ENCODE data around the gene ABTB2.

DNA sequence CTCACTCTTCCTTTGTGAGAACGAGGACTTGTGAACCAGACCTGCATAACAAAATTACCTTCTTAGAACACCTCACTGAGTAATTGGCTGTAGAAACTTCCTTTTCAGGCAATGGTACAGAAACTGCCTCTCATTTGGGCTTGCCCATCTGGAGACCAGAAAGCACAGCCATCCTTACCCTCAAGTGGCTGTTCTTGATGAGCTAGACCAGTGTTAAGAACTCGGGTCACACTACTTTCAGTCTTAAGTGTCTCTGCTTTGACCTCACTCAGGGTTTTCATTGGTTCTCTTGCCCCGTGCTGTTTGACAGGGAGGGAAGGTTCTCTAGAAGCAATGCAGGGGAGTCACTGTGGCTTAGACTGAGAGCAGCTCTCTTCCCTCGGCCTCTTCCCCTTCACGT is 223.0 kb downstream of the ABTB2 start:
- no peak for TF ChIP-seq POLR2A (IDR thresholded peaks at IDR 0.05)
- TF ChIP-seq, protein P1, sequence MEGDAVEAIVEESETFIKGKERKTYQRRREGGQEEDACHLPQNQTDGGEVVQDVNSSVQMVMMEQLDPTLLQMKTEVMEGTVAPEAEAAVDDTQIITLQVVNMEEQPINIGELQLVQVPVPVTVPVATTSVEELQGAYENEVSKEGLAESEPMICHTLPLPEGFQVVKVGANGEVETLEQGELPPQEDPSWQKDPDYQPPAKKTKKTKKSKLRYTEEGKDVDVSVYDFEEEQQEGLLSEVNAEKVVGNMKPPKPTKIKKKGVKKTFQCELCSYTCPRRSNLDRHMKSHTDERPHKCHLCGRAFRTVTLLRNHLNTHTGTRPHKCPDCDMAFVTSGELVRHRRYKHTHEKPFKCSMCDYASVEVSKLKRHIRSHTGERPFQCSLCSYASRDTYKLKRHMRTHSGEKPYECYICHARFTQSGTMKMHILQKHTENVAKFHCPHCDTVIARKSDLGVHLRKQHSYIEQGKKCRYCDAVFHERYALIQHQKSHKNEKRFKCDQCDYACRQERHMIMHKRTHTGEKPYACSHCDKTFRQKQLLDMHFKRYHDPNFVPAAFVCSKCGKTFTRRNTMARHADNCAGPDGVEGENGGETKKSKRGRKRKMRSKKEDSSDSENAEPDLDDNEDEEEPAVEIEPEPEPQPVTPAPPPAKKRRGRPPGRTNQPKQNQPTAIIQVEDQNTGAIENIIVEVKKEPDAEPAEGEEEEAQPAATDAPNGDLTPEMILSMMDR (IDR thresholded peaks at IDR 0.05): no peak

All from body of pancreas (tissue), 4 donors.